Left ventricle myocardium superior (tissue), 1 donor: ENCODE measurements around the gene SYT6. TPM values are rescaled to one million over a fixed set of nuclear protein-coding genes. Genes with fewer than 3 reads are reported as not detected.

Source experiments
- ATAC-seq: fragments of 200-7000 bp; cut with Tn5 transposase; one replicate; pipeline ENCODE4 v1.9.1; 2020; ENCODE audit warnings: mild to moderate bottlenecking, moderate library complexity
- DNase-seq: peaks from one replicate; pipeline ENCODE4 v3.0.0-alpha.2; 2020
- intact Hi-C: fragments of 100-400 bp; cut with micrococcal nuclease; formaldehyde crosslinking; loops from one replicate; pipeline ENCODE4 v1.11.0; 2022
- total RNA-seq: library from RNA; stranded (reverse); fragmentation: NEBNext Ultra II Directional; extraction: Animal tissue kit (Norgen Biotek cat#: 25700); gene quantifications from one replicate; pipeline ENCODE4 v1.2.1, GENCODE V29; 2021
- donor health status: DM: no; HTN: yes; CAD: no; lungs with severe emphysema.

Gene SYT6
- total RNA-seq, 1 donor from 2014 or later, result not detected

DNA sequence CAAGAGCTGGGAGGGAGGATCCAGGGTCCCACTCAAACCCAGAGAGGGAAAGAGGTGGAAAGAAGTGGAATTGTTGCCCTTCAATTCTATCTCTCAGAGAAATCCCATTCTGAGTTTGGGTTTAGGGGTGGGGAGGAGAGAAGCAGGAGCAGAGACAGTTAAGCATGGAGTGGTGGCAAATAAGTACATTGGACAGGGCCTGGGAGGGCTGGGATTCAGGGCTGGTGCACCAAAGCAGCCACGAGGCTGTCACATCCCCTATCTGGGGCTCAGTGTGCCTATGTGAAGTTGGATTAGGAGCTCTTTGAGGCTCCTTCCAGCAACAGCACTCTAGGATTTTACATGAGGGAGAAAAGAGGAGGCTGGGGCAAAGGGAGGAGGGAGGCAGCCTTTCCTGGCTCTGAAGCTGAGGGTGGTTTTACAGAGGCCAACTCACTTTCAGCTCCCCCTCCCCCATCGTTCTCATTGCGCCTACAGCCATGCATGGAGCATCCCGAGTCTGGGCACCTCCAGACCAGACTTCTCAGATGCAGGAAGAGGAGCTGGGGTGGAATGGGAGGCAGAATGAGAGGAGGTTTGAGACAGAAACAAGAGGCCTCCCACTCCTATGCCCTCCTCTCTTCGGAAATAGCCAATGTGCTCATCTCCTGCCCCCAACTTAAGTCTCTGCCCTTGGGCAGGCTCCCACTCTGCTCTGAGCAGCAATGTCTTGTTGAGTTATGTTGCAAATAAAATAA lies 3.0 kb upstream of the SYT6 start:
- intact Hi-C loops, result no loop called here
- no peak for DNase-seq

DNA sequence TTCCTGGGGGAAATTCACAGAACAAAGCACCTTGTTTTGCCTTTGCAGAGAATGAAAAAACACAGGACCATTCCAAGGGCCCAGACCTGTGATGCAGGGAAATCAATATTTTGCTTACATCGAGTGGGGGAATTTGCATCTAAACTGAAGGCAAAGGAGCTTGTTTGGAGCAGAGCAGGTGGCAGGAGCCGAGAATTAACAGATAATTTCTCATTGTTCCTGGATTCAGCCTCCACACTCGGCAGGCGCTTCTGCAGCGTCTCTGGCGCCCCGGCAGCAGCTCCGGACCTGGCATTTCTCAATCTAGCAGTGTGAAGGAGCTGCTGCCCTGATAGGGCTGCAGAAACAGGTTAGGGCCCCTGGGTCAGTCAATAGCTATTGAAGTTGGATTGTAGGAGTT lies 2.0 kb upstream of the SYT6 start:
- intact Hi-C loops, result no loop called here
- DNase-seq (no peak), ATAC-seq (no peak)

More for the DNA sequence above, 3.0 kb upstream of the SYT6 start:
- no peak for ATAC-seq

DNA sequence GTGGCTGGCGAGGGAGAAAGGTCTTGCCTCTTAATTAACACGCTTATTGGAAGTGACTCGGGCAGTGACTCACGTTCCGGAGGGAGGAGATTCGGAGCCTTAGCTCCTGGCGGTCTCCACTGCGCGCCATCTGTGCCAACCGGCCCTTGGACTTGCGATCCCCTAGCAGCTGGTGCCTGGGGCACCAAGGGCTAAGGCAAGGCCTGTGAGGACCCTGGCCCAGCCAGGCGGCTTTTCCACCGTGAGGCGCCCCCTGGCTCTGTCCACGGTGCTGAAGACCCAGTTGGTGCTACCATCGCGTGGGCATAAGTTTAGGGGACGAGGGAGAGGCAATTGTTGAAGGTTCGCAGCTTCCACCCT lies 1.3 kb upstream of the SYT6 start:
- intact Hi-C loops, result no loop called here
- DNase-seq (no peak), ATAC-seq (no peak)

DNA sequence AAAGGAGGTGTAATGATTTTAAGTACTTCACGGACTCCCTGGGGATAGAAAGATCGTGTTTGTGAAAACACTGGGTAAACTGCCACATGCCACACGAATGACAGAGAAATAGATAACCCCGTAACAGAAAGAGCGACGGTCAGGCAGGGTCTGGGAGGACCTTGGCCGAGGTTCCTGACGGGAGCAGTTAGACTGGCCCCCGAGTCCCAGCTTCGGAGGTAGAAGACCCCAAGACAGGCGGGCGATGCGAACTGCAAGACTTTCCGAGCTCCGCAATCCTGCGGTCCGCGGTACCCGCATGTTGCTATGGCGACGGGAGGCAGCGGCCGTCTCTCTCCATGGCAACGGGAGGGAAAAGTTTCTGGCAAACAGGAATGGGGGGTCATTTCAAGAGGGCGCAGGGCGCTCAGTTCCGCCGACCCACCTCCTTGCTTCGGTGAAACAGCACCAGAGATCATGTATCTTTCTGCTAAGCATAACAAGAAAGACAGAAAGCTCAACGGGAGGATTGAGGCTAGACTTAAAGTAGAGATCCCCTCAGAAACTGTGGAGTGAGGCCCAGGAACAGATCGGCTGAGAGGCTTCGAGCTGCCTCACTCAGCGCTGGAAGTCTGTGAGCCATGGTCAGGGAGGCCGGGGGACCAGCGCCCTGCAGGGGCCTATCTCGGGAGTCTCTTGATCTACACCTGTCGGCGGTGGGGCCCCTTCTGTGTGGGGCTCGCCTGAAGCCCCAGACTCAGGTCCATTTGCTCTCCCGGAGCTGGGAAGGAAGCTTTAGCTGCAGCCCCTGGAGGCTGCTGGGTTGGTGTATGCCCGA lies 685 bp upstream of the SYT6 start:
- DNase-seq, result no peak

DNA sequence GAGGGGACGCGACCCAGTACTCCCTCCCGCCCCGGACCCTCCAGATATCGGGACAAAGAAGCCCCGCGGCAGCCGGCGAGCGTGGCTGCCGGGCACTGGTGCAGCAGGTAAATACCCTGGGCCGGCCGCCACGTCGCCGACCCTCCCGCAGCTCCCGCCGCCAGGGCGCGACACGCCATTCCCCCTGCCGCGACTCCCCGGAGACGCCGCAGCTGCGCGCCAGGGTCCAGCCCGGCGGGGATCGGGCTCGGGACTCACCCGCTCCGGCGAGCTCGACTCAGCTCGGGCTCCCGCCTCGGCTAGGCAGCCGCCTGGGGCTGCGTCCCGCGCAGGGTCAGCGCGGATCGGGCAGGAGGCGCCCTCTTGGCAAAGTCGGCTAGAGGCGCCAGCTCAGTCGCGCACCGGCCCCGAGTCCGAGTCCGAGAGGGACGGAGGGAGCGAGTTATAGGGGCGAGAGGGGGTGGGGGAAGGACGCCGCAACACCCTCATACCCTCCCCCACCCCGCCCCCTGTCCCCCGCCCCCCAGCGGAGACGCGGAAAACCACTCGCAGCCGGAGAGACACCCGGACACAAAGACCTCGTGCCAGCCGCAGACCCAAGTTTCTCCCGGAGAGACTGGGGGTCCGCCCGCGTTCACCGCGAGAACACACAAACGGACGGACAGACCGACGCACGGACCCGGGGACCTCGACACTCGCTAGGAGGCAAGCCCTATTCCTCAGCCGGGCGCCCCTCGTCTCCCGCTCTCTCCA lies 985 bp downstream of the SYT6 start:
- intact Hi-C loops, result no loop called here
- DNase-seq, result peak; percentile 70
- peak; percentile 89 for ATAC-seq

More for the DNA sequence above, 685 bp upstream of the SYT6 start:
- intact Hi-C loops, result no loop called here
- no peak for ATAC-seq

DNA sequence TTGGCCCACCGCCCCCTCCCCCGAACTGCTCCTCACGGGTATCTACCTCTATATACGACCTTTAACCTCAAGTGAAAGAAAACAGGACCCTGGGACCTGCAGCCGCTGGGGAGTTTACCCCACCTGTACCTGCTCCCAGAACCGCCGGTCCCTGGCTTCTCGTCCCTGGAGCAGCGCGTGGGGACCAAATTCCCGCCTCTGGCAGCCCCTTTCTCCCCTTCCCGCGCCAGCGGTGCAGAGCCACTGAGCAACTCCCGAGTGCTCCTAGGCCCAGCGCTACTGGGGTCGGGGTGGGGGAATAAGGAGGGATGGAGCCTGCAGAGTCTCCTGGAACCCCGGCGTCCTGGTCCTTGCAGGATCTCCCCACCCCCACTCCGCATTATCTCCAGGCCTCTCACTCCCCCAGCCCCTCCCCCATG lies 1.6 kb downstream of the SYT6 start:
- ATAC-seq (no peak), DNase-seq (no peak)
- intact Hi-C loops, result no loop called here

DNA sequence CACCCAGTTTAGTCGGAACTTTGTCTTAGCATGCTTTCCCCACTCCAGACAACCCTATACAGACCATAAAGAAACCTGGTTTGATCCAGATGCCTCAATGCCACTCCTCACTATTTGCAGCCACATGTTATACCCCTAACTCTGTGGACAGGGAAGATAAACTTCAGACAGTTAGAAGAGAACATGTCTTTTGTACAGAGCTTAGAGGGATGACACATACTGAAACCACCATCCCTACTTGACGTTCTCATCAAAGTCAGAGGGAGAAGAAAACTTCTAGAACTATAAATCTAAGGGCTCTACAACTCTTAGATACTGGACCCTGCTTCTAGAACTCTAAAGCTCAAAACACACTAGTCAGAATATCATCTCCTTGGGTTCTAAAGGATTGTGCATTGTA lies 3.7 kb downstream of the SYT6 start:
- ATAC-seq (no peak), DNase-seq (no peak)
- intact Hi-C loops, result no loop called here

DNA sequence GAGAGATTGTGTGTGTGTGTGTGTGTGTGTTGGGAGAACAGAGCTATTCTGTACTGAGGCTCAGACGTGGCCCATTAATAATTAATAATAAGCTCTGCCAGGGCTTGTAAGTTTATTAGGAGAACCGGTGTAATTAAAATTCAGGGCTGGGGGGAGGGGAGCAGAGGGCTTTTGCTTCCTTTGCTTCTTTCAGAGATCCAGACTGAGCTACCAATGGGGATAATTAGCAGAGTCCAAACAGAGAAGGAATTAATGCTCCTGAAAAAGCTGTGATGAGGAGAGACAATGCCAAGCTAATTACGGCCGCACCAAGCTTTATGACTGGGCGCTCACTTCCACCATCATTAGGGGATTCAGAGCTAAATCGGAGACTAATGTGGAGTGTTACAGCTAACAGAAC lies 4.5 kb downstream of the SYT6 start:
- intact Hi-C loops, result no loop called here
- DNase-seq (no peak), ATAC-seq (no peak)

DNA sequence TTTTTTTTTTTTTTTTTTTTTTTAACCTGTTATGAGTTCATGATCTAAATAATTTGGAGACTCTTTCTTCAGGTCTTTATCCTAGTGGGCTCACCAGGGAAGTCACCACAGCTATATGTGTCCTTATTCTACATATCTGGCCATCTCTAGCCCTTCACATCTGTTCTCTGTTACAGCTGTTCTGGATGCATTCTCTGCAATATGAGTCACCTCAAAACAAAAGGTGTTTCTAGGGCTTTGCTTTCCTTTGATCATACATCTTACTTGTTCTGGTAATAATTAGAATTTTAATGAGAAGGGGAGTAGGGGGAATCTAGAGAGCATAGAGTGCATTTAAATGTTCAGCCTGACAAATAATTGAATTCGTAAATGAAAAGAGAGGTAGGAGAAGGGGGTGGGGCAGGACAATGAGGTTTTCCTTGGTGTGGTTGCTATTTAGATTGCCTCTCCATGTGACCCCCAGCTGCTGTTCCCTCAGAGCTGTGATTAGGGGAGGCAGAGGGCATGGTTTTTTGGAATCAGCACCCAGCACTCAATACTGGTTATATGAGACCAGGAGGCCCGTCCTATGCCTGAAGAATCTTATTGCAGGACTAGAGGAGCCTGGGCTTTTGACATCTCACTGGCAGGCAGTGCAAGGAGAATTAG lies 8.0 kb downstream of the SYT6 start:
- intact Hi-C loops, result no loop called here
- DNase-seq (no peak), ATAC-seq (no peak)

DNA sequence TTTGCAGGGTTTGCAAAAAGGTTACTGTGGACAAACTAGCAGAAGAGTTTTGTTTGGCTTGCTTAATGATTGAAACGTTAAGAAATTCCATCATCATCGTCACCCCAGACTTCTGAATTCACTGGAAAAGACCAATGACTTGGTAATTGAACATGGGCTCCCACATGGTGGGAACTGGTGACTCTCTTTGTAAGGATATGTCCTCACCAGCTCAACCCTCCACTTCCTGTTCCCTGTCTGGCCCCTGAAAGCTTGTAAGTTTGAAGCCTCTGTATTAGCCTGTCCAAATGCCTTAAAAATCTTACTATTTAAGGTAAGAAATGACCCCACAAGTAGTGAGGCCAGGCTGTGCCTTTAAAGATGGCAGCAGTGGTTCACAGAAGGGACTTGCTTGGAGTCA lies 9.7 kb downstream of the SYT6 start:
- ATAC-seq (no peak), DNase-seq (no peak)
- intact Hi-C loops, result no loop called here

DNA sequence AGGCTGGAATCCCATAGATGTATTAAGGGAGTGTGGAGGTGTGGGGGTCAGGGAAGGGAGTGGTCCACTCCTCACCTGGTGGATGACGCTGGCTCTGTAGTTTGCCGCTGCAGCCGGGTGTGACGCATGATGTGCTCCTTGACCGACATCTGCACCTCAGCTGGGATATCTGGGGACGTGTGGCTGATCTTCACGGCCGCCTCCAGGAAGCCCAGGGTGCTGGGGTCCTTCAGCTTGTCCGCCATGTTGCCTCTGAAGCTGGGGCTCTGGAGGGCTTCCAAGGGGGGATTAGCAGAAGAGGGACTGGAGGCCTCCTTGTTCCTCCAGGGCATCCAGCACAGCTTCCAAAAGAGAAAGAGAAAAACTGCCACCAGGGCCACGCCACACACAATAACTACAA lies 14.1 kb downstream of the SYT6 start:
- intact Hi-C loops, result no loop called here
- no peak for DNase-seq
- no peak for ATAC-seq

DNA sequence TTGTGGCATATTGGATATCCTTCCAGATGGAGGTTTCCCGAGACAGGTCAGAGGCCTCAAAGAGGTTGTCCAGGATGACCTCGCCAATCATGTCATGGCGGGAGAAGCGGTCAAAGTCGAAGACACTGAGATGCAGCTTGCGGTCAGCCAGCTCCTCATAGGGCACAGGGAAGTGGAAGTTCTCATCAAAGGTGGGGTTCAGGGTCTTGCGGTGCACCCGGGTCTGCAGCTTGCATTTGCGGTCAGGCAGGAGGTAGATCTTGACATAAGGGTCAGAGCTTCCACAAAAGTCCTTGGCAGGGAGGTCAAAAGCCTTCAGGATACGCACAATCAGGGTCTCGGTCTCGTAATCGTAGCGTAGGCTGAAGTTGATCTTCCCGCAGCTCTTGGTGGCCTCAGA lies 16.2 kb downstream of the SYT6 start:
- DNase-seq (no peak), ATAC-seq (no peak)
- intact Hi-C loops, result no loop called here

DNA sequence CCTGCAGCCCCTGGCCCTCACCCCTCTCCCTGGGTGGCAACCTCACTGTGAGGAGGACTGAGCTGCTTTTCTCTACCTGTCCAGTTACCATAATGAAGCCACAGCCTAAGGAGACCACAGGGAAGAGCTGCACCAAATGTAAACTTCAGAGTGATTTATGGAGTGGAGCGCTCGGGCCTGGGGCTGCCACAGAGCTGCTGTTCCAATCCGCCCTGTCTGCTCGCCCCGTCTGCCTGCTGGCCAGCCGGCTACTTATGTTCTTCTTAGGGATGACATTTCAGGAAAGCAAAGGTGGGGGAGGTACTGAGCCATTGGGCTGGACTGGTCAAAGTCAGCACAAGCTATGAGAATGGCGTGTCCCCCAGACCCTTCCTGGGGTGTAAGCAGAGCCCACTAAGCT lies 17.9 kb downstream of the SYT6 start:
- ATAC-seq (no peak), DNase-seq (no peak)
- intact Hi-C loops, result no loop called here

DNA sequence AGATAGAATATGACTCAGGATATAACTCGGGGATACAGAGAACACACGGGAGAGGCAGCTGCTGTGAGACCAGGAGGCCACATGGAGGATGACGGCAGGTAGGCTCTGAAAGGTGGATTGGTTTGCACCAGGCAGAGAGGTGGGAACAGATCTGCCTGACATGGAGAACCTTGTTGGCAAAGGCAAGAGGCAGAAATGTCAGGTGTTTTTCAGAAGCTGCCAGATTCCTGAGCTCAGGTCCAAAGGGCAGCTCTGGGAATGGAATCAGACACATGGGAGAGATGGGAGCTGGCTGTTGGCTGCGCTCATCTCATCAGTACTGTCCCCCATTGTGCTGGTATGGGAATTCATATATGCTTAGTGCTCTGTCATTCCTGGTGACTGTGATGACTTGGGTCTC lies 19.2 kb downstream of the SYT6 start:
- ATAC-seq (no peak), DNase-seq (no peak)
- intact Hi-C loops, result no loop called here

DNA sequence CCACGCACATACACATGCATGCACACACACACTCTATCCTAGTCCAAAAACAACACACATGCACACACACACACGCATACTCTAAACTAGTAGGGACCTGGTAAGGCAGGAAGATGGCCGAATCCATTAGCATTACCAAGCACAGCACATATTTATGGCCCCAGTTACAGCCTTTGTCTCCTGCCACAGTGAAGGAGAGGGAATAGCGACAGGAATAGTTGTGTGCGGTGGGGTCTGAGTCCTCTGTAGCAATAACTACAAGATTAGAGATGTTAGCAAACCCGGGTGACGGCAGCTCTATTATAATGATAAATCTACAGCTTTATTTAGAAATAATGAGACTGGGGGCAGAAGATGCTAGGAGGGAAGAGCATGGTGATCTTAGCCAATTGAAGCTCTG lies 20.5 kb downstream of the SYT6 start:
- intact Hi-C loops, result no loop called here
- ATAC-seq, result no peak
- DNase-seq, result no peak

DNA sequence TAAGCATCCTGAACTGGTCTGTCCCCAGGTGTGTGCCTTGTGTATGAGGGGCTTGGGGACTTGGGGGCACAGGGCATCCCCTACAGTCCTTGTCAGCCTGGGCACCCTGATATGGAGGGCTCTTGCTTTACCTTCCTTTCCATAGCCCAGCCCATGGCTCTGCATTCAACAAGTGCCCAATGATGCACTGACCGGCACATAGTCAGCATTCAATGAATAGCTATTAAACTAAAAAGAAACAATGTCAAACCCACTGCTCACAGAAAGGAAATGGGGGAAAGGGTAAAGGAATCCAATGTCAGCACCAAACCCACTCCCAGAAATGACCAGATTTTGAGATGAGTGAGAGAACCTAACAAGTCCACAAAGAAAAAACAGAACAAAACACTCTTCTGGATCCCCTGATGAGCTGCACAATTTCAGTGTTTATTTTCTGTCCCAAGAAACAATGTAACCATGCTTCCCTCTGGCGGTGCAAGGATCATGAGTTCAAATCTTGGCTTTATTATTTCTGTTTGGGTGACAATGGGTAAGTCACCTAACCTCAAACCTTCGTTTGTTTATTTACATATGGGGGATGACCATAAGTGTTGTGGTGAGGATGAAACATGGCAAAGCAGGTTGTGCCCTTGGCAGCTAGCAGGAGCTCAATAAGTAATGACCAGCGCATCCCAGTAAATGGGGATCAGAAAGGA lies 22.0 kb downstream of the SYT6 start:
- intact Hi-C loops, result no loop called here
- ATAC-seq (no peak), DNase-seq (no peak)

DNA sequence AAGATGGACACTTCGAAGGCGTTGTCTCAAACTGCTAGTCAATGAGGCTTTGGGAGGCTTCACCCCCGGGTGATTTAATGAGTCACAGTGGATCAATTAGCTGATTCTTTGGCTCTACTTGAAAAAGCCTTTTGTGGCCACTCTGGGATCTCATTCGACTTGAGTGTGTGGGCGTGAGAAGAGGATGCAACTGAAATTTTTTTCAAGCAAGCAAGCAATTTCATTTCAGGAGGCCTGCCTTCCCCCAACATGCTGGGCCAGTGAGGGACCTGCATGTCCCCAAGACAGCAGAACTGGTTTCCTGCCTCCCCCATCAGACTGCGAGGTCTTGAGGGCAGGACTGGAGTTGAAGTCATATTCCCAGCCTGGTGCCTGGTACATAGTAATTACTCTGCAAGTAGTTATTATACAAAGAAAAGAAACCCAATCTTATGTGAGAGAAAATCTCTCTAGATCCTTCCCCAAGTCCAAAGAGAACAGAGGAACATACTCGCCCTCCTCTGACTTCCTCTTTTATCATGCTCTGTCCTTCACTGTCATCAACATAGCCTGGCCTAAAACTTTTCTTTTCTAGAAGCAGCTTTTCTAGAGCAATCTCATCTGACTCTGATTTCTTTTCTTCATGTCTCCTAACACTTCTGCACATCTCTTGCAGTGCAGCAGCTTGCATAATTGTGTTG lies 22.7 kb downstream of the SYT6 start:
- no peak for ATAC-seq
- intact Hi-C loops, result no loop called here
- no peak for DNase-seq

DNA sequence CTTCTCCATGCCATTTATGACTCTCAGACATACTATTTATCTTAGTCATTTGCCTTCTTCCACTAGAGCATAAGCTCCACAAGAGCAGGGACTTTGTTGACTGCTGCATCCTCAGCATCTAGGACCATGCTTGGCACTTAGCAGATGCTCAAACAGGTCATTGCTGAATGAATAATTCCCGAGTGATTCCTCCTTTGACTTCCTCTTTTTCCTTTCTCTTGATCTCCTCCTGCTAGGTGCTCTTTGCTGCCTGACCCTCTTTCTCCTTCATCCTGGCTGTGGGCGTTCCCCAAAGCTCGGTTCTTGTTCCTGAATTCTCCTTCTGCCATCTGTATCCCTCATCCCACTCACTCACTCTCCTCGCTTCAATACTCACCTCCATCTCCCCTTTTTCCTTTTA lies 23.5 kb downstream of the SYT6 start:
- no peak for DNase-seq
- intact Hi-C loops, result no loop called here
- no peak for ATAC-seq

DNA sequence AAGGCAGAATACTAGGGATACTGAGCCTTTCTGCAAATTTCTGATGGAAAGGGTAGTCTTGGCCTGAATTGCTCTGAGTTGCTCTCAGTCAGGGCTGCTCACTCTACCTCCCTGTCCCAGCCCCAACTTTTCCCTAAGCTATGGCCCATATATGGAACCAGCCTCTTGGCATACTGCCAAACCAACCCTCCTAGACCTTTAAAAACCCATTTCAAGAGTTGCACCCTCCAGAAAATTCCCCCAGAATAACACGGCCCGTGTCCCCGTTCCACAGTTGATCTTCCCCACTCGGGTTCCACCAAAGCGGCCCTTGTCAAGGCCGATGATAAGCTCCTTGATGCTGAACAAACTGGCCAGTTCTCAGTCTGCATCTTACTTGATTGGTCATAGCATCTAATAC lies 25.4 kb downstream of the SYT6 start:
- DNase-seq (no peak), ATAC-seq (no peak)
- intact Hi-C loops, result no loop called here
